ENCODE results near the gene TMEM192. TPM values are rescaled to one million over a fixed set of nuclear protein-coding genes. Genes with fewer than 3 reads are reported as not detected.

The TMEM192 gene
- total RNA-seq, 2 experiments from 2014 or later = 4.6 to 4.7 TPM

- Histone ChIP-seq H3K36me3 (ENCODE audit: insufficient read depth, low read length) (no peaks in the 10 kb centered on the region), H3K4me3 (ENCODE audit: low read length) (no peak overlapping the region), H3K4me1 (ENCODE audit: insufficient read depth, low read length) (no peaks in the 10 kb centered on the region), H3K9me3 (ENCODE audit: control insufficient read depth in 1 of 2, insufficient read depth in 1 of 2, low read length in 2 of 2) (no peaks in the 10 kb centered on the region), H3K27me3 (ENCODE audit: control insufficient read depth in 1 of 2, insufficient read depth in 2 of 2, low read length in 2 of 2) (no peaks in the 10 kb centered on the region), H3K27ac (ENCODE audit: low read depth in 1 of 2, low read length in 2 of 2) (no peak overlapping the region)
- Mint-ChIP-seq H3K36me3 (ENCODE audit: low read depth) (no peaks in the 10 kb centered on the region), H3K27me3 (peaks cover 16% of the 10 kb centered on the region), H3K27ac (no peak overlapping the region), H3K9me3 (no peaks in the 10 kb centered on the region), H3K4me3 (no peak overlapping the region), H3K4me1 (ENCODE audit: low read depth) (no peaks in the 10 kb centered on the region)
- intact Hi-C loops (cut with DNase I, micrococcal nuclease) = loop anchor here in 1 of 2 experiments (10.0 kb wide), 1 partner anchor 958 kb away; no protein-coding TSS in a partner anchor
- POLR2A ChIA-PET = interaction anchor here (1.5 kb wide), 1 partner anchor 24 kb away, joined by 4 read pairs; the partner anchor contains the start of gene TMEM192
- TF ChIP-seq CTCF (IDR thresholded peaks at IDR 0.05) = no peak
- CTCF ChIA-PET = interaction anchor here (0.6 kb wide), 1 partner anchor 1586 kb away, joined by 3 read pairs; no protein-coding TSS in a partner anchor
- ATAC-seq (ENCODE audit: poor library complexity) (no peak), DNase-seq (no peak)
These were observed 23.9 kb upstream of the TMEM192 start for GRCh38 chr4:165136529-165136928.

- H3K36me3 Mint-ChIP-seq (ENCODE audit: low read depth) = no peaks in the 10 kb centered on the region
- Histone ChIP-seq H3K36me3 (ENCODE audit: insufficient read depth, low read length) (no peaks in the 10 kb centered on the region), H3K4me3 (ENCODE audit: low read length) (no peak overlapping the region), H3K27me3 (ENCODE audit: control insufficient read depth in 1 of 2, insufficient read depth in 2 of 2, low read length in 2 of 2) (peaks cover 0 to 2% of the 10 kb centered on the region in 2 experiments), H3K9me3 (ENCODE audit: control insufficient read depth in 1 of 2, insufficient read depth in 1 of 2, low read length in 2 of 2) (no peaks in the 10 kb centered on the region), H3K4me1 (ENCODE audit: insufficient read depth, low read length) (no peaks in the 10 kb centered on the region), H3K27ac (ENCODE audit: low read depth in 1 of 2, low read length in 2 of 2) (no peak overlapping the region)
- no peaks in the 10 kb centered on the region for H3K4me1 Mint-ChIP-seq (ENCODE audit: low read depth)
- POLR2A ChIA-PET = no interaction called here
- no peak for ATAC-seq (ENCODE audit: poor library complexity)
- peaks cover 30% of the 10 kb centered on the region for H3K27me3 Mint-ChIP-seq
- no peak for TF ChIP-seq CTCF (IDR thresholded peaks at IDR 0.05)
- peak in 1 of 14 experiments; percentile 19 for DNase-seq
- intact Hi-C loops (cut with DNase I, micrococcal nuclease) = loop anchor here (5.0 to 10.0 kb wide), 4 partner anchors 194 to 962 kb away; partner anchors contain the start of gene MSMO1 (in 1 of the 2)
- H3K27ac Mint-ChIP-seq = no peak overlapping the region
- no peaks in the 10 kb centered on the region for H3K9me3 Mint-ChIP-seq
- CTCF ChIA-PET = interaction anchor here (1.0 to 1.3 kb wide), 2 partner anchors 205 to 328 kb away, joined by 3 read pairs; no protein-coding TSS in a partner anchor
- no peak overlapping the region for H3K4me3 Mint-ChIP-seq
These were observed 20.5 kb upstream of the TMEM192 start for GRCh38 chr4:165133150-165133549.

GRCh38 chr4:165131247-165131832 is 18.7 kb upstream of the TMEM192 start:
- H3K27ac ChIP-seq (ENCODE audit: low read depth in 1 of 2, low read length in 2 of 2) = no peak overlapping the region
- H3K4me1 ChIP-seq (ENCODE audit: insufficient read depth, low read length) = no peaks in the 10 kb centered on the region
- Mint-ChIP-seq H3K4me1 (ENCODE audit: low read depth) (no peaks in the 10 kb centered on the region), H3K27ac (no peak overlapping the region), H3K36me3 (ENCODE audit: low read depth) (no peaks in the 10 kb centered on the region), H3K9me3 (no peaks in the 10 kb centered on the region), H3K4me3 (no peak overlapping the region), H3K27me3 (peaks cover 36% of the 10 kb centered on the region)
- H3K4me3 ChIP-seq (ENCODE audit: low read length) = no peak overlapping the region
- TF ChIP-seq CTCF (IDR thresholded peaks at IDR 0.05) = peak; percentile 93
- peak; percentile 78 for ATAC-seq (ENCODE audit: poor library complexity)
- peak; percentile 54 to 84 (median 76) for DNase-seq
- CTCF ChIA-PET = interaction anchor here (0.7 to 2.2 kb wide), 13 partner anchors 8 to 341 kb away, joined by 3 to 13 read pairs (median 4); partner anchors contain the start of gene TMEM192
- peaks cover 0 to 2% of the 10 kb centered on the region in 2 experiments for H3K27me3 ChIP-seq (ENCODE audit: control insufficient read depth in 1 of 2, insufficient read depth in 2 of 2, low read length in 2 of 2)
- H3K36me3 ChIP-seq (ENCODE audit: insufficient read depth, low read length) = no peaks in the 10 kb centered on the region
- POLR2A ChIA-PET = interaction anchor here (0.7 to 1.9 kb wide), 4 partner anchors 19 to 214 kb away, joined by 4 to 7 read pairs (median 5); partner anchors contain the start of genes MSMO1 and TMEM192
- intact Hi-C loops (cut with DNase I, micrococcal nuclease) = loop anchor here (1.0 to 10.0 kb wide), 6 partner anchors 196 to 963 kb away; partner anchors contain the start of gene MSMO1 (in 1 of the 2)
- H3K9me3 ChIP-seq (ENCODE audit: control insufficient read depth in 1 of 2, insufficient read depth in 1 of 2, low read length in 2 of 2) = no peaks in the 10 kb centered on the region

All from CD4-positive, alpha-beta T cell (primary cell).